Jurkat, Clone E6-1 (cell line): ENCODE data around the gene CST7.
A peak's percentile ranks its signal among the peaks of the same experiment; 100 is the strongest.

ENCODE experiments used
- DNase-seq: peaks from one replicate; pipeline ENCODE4 v3.0.0-alpha.2; 2011; ENCODE audit warnings: low read depth, low spot score
- H3K4me3 ChIP-seq: 2 replicates; pipeline ENCODE4 v1.5.1; 2011; ENCODE audit warnings: mild to moderate bottlenecking, low read length, control low read depth, moderate library complexity

Gene CST7

DNA sequence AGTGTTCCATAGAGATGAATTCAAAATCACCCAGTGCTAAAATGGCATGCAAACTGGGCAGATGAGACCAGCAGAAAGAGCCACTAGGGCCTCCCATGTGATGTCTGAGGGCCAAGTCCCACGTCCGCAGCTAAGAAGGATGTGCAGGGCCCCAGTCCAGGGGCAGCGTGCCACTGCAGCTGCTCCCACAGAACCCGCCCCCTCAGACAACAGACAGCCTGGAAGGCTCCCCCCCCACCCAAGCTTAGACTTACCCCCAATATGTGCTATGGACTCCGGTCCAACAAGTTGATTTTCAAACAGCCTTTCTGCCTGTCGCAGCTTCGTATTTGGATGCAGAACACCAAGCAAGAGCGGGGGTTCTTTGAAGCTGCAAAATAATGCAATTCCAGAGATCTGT lies 29.4 kb downstream of the CST7 start:
- no peak overlapping the region for H3K4me3 ChIP-seq
- DNase-seq: no peak

DNA sequence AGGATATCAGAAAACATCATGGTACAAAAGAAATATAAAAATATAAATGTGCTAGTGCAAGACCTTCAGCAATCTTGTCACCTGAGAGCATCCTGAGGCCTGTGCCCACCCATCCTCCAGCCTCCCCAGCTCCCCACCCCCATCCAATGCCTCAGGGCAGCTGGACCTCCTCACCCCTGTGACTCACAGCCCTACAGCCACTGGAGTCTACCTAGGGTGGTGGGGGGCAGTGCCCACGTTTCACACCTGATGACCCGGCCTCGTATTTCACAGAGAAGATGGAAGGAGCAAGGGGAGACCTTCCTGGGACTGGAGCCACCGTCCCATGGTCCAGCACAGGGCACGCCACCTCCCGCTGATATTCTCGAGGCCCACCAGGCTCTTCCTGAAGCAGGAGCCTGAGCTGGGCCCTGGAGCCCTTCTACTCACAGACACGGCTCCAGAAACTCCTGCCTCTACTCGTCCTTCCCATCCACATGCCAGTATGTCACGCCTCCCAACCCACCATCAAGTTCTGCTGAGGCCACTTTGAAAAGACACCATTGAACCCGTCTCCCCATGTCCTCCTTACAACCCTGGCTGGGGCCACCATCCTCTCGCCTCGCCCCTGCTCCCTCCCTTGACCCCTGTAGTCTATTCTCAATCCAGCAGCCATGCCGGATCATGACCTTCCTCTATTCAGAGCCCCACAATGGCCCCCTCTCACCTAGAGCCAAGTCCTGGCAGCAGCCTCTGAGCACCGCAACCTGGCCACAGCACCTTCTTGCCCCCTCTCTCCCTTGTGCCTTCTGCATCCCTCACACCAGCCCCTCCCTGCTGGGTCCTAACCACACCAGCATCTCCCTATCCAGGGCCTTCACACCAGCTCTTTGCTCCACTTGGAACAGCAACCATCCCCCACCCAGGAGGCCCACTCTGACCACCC lies 30.2 kb downstream of the CST7 start:
- no peak overlapping the region for H3K4me3 ChIP-seq
- no peak for DNase-seq

DNA sequence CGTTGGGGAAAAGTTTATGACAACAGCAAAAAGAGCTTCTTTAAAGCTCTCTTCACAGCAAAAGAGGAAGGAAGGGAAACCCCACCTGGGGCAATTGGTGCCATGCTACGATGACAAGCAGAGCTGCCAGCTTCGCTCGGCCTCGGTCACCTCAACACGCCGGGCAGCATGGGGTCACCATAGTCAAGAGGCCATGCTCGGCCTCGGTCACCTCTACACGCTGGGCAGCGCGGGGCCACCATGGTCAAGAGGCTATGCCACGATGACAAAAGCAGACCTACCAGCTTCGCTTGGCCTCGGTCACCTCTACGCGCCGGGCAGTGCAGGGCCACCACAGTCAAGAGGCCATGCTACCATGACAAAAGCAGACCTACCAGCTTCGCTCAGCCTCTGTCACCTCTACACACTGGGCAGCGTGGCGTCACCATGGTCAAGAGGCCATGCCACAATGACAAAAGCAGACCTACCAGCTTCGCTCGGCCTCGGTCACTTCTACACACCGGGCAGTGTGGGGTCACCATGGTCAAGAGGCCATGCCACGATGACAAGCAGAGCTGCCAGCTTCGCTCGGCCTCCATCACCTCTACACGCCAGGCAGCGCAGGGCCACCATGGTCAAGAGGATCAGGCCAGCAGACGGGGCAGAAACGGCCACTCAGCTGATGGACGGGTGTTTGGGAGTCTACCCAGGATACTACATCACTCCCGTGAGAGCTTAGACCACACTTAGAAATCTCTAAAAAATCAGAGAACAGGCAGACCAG lies 31.4 kb downstream of the CST7 start:
- DNase-seq: no peak
- no peak overlapping the region for H3K4me3 ChIP-seq

DNA sequence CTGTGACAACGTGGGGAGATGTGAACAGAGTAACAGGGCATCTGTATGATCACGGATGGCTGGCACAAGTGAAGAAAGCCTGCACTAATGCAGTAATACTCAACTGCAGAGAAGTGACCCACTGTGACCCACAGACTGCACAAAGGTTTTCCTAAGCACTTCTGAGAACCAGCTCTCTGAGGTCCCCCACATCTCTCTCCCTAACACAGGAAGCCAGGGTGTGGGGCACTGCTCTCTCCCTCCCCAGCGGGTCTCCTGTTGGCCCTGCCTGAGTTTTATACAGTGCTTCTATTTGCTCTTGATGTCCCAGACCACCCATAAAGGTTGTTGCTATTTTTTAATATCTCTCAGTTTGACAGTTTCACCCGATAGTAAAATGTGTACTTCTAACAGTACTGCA lies 32.2 kb downstream of the CST7 start:
- DNase-seq: no peak
- no peak overlapping the region for H3K4me3 ChIP-seq

DNA sequence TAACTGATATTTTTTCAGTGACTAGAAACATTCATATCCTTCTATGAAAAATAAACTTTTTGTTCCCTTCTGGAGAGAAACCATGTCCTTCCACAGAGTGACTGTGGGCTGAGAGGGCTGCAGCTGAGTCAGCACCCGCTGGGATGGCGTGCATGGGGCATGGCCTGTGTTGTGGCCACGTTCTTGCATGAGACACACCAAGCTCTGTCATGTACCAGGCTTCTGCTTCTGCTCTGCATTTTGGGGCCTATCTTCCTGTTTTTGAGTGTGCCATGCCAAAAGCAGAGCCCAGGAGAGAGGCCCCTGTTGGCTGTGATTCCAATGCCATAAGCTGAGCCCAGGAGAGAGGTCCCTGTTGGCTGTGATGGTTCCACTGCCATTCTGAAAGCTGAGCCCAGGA lies 32.7 kb downstream of the CST7 start:
- no peak overlapping the region for H3K4me3 ChIP-seq
- DNase-seq: no peak

DNA sequence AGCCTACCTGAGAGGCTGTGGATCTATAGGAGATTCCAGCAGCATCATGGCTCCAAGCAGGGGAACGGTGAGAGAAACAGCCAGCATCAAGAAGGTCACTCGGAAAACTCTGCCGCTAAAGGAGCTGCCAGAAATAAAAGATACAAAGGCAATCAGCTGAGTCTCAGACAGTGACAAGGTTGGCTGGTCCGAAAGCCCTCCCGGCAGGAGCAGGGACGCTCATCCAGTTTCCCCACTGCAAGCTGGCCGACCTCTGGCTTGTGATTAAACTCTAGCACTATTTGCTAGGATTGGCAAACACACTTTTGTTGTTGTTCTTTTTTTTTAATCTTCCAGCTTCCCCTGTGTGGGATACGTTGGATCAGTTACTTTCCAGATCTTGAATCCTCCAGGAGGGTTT lies 34.8 kb downstream of the CST7 start:
- DNase-seq: no peak

DNA sequence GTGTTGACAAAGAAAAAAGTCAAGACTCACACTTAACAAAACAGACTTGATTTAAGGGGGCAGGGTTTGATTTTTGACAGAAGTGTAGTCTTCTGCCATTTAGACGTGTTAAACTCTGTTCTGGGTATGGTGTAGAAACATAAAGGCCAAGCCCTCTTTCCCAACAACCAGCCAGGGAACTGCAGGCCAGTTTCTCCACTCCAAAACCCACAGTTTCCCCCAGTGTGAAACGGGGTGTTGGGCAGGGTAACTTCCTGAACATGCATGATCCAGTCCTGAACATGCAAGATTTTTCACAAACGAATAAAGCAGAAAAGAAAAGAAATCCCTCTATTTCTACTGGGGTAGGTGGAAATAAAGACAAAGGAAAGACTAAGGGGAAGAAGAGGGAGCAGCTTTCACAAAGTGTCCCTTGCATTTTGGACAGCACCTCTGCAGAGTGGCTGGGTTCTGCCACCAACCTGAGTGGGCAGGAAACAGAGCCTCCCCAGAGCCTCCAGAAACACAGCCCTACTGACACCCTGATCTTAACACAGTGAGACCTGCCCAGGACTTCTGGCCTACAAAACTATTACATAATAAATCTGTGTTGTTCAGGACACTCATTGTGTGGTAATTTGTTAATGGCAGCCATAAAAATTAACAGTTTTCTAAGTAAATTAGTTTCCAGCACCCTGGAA lies 36.0 kb downstream of the CST7 start:
- no peak overlapping the region for H3K4me3 ChIP-seq
- no peak for DNase-seq

More for the DNA sequence above, 34.8 kb downstream of the CST7 start:
- no peak overlapping the region for H3K4me3 ChIP-seq

DNA sequence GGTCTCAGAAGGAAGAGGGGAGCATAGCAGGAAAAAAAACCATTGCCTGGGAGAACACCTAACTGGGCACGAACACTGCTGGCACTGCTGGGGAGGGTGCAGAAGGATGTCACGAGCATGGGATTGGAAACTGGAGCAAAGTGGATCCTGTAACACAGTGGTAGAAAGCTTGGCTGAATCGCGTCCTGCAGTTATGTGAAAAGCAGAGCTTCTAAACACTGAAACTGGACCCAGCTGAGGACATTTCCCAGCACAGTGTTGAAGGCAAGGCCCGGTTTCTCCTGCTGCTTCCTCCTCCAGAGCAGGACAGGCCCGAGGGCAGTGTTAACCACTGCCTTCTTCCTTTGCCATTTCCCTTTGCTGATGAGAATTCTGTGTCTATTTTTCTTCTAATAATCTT lies 36.7 kb downstream of the CST7 start:
- no peak overlapping the region for H3K4me3 ChIP-seq
- no peak for DNase-seq

DNA sequence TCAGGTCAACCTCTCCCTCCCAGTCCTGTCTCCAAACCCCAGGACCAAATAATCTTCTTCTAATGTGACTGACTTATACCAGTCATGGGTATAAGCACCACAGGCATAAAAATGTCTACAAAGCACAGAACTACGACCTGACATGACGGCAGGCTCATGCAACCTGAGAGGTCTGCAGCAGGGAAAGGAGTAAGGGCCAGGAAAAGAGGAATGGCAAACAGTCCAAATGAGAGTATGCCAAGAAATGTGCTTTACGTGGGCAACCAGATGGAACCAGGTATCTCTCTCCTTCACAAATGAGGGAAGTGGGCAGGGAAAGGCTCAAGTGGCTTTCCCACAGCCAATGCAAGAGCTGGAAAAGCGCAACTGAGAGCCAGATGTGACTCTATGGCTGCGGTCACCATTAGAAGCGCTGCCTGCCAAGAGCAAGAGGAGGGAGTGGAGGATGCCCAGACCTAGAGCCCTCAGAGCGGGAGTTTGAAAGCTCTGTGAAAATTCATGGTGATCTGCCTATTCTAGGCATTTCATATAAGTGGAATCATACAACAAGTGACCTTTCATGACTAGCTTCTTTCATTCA lies 37.5 kb downstream of the CST7 start:
- H3K4me3 ChIP-seq: no peak overlapping the region
- no peak for DNase-seq

DNA sequence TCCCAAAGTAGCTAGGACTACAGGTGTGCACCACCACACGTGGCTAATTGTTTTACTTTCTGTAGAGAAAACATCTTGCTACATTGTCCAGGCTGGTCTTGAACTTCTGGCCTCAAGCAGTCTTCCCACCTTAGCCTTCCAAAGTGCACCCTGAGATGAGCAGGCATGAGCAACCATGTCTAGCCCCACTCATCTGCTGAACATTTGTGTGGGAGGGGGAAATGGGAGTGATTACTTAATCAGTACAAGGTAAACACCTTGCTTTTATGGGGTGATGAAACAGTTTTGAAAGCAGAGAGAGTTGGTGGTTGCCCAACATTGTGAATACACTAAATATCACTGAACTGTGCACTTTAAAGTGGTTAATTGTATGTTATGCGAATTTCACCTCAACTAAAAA lies 38.2 kb downstream of the CST7 start:
- no peak overlapping the region for H3K4me3 ChIP-seq
- no peak for DNase-seq

DNA sequence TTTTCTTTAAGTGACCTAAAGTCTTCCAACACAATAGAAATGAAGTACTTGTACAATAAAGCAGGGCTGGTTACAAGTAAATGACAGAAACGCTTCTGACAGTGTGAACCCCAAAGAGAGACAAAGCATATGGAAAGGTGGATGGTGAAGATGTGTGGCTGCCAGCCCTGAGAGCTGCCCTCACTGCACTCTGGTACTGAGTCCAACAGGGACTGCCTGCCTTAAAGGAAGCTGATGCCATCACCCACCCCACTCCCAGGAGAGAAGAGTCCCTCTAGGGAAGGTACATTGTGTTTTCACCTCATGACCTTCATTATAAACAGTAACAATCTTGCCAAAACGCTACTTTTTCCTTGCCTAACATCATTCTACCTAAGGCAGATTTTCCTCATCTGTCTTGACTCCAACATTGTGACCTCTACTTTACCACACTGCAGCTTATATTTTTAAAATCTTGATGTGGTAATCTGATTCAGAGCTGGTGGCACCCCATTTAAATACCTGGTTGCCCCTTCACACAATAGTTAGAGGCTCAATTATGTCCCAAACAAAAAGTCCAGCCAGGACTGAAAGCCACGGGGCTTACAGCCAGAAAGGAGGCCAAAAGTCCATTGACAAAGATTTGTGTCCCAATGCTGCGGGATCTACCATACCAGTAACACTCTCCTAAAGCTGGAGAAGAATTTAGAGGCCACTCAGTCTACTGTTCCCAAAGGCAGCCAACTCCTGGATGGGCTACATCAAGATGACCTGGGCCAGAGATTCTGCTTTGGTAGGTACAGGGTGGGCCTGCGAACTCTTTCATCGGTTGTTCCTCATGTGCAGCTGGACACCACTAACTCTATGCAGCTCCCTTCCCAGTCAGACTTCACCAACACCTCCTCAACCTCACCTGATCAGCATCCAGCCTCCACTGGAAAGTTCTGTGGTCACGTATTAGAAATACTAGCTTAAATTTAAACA lies 39.1 kb downstream of the CST7 start:
- no peak for DNase-seq
- no peak overlapping the region for H3K4me3 ChIP-seq

DNA sequence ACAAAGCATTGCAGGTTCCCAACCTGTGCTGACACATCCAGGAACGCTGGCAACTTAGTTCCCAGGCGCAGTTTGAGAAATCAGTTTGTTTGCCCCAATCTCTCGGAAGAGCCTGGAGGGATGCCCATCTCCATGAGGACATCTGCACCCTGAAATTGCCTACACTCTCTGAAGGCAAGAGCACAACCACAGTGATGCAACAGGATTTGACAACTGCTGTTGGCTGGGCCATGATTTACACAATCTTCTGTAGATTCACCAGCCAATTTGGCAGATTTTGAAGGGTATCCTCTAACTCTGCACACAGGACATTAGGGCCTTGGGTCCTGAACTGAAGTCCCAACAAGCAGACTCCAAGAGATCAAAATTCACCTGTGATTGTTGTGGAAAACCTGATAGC lies 40.1 kb downstream of the CST7 start:
- no peak overlapping the region for H3K4me3 ChIP-seq
- DNase-seq: no peak

DNA sequence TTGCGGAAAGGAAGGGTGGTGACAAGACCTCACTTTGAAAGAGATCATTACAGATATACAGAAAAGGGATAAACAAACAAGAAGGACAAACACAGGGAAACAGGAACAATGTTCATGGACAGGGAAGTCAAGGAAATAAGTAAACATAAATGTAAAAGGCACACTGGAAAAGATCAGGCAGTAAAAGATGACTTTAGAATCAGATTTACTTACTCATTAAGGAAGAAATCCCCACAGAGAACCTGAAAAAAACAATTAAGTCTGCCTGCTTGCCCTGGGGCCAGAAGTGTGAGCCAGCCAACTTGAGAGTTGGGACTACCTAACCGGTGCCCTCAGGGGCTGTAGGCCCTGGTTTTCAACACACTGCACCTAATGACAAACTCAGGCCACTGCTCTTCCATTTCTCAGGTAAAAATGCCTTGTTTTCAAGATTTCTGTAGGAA lies 41.8 kb downstream of the CST7 start:
- no peak for DNase-seq
- H3K4me3 ChIP-seq: no peak overlapping the region

DNA sequence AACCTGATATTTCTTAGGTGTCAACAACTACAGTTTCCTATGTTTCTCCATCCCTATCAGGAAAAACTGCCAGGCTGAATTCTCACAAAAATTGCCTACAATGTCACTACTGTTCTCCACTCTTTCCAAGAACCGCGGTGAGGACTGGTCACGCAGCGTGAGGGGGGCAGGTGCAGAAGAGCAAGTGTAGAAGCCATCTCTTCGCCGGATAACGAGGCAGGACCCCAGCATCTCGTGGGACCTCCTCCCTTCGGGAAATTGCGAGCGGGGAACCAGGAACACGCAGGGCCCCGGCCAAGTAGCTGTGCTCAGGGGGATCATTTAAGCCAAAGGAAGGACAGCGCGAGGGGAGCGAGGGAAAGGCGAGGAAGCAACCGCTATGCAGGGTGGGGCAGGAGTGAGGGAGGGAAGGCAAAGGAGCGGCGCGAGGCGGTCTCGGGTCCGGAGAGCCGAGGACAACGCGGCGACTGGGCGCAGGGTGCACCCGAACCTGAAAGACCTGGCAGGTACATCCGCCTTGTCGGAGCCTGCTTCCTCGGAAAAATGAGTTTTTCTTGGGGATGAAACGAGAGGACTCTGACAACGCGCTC lies 42.9 kb downstream of the CST7 start:
- no peak for DNase-seq
- H3K4me3 ChIP-seq: peak overlapping the region; percentile 86

DNA sequence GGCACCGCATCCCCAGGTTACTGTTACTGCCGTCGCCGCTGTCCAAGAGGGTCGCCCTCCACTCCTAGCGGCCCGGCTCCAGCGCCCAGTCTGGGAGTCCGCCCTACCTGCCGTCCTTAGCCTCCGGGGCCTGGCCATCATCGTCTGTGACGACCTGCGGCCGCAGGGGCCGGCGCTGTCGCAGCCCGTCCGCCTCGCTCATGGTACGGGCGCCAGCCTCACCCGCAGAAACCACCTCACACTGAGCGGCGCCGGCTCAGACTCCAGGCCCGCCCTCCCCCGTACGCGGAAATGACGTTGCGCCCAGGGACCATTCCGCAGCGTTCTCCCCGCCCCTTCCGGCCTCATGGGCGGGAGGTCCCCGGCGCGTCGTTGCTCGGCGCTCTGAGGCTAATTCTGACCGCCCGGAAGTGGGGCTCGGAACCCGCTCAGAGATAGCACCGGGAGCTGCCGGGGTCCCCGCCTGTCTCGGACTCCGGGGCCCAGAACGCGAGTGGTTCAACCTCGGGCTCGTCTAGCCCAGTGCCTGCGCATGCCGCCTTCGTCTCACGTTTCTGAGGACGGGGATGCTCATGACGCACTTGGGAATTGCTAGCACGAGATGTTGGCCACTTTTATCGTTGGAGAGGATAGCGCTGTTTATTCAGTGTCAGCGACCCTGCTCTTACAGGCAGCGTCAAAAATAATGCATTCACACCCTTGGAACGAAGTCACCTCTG lies 43.6 kb downstream of the CST7 start, which contains the start of gene APMAP:
TSS of gene APMAP (minus strand) at position 265 of the 719 bp plus-strand sequence. CDS start at position 202, 63 bp downstream.
- peak; percentile 84 for DNase-seq
- peak within 1 kb of the TSS; percentile 86 for H3K4me3 ChIP-seq

DNA sequence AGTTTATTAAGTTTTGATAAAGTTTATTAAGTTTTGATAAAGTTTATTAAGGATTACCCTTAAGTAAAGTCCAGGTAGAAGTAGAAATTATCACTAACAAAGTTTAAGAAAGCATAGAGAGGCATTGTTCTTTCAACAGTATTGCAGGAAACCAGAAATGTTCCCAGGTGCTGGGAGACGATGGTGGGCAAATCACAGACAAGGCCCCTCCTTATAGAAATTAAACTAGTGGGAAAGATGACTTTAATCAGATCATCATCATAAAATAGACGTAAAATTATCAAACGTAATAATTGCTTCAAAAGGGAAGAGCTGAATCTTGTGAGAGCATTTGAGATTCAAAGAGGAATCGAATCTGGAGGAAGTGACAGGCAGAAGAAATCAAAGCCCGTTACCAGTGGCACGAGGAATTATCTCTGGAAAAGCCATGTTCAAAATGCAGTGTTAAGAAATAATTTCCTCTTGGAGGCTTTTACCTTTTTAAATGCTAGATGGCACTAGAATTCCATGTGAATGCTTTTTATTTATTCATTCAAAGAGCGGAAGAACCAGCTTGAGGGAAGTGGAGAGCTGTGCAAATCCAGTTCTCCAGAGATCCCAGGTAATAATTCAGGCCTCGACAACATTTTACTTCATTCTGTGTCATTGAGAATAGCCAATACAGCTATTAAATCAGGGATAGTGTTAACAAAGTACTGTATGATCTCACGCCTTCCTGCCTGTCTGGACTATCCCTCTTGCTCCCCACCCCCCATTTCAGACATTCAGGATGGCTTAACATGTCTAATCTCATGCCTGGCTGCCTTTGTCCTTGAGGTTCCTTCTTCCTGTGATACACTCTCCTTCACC lies 44.5 kb downstream of the CST7 start:
- peak overlapping the region; percentile 86 for H3K4me3 ChIP-seq

DNA sequence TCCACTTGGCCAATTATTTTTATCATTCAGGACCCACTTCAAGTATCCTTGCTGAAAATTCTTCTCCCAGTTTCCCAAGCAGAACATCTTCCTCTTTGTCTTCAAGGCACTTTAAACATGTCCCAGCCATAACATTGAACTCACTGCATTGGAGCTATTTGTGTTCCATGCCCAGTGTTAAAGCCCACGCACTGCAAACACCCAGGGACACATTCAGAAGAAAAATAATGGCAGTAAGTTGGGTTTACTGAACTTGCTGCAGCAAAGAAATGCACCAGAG lies 45.1 kb downstream of the CST7 start:
- no peak for DNase-seq
- H3K4me3 ChIP-seq: no peak overlapping the region

More for the DNA sequence above, 44.5 kb downstream of the CST7 start:
- DNase-seq: no peak
